ENCODE measurements around the gene DCUN1D1.

DCUN1D1 gene

DNA sequence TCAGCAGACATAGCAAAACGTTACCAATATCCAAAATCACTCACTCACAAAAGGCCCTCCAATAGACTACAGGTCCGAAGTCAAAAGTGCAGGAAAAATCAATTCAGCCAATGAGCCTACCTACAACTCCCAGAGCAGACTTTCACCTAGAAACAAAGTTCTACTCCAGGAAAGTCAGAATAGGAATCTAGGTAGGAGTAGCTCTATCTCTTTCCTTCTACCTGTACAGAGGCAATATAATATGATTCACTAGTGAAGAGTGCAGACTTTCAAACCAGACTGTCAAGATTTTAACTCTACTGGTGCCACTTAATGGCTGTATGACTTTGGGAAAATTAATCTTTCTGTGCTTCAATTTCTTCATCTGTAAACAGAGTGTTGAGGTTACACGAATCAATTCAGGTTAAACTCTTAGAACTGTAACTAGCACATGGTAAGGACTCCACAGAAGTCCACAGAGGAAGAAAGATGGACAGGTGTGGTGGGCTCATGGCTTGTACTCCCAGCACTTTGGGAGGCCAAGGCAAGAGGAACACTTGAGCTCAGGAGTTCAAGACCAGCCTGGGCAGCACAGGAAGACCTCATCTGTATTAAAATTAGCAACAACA lies 9.4 kb downstream of the DCUN1D1 start:
- H3K27me3 Mint-ChIP-seq (ENCODE audit: low read depth), result no peaks in the 10 kb centered on the region
- TF ChIP-seq, protein P1, sequence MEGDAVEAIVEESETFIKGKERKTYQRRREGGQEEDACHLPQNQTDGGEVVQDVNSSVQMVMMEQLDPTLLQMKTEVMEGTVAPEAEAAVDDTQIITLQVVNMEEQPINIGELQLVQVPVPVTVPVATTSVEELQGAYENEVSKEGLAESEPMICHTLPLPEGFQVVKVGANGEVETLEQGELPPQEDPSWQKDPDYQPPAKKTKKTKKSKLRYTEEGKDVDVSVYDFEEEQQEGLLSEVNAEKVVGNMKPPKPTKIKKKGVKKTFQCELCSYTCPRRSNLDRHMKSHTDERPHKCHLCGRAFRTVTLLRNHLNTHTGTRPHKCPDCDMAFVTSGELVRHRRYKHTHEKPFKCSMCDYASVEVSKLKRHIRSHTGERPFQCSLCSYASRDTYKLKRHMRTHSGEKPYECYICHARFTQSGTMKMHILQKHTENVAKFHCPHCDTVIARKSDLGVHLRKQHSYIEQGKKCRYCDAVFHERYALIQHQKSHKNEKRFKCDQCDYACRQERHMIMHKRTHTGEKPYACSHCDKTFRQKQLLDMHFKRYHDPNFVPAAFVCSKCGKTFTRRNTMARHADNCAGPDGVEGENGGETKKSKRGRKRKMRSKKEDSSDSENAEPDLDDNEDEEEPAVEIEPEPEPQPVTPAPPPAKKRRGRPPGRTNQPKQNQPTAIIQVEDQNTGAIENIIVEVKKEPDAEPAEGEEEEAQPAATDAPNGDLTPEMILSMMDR (IDR thresholded peaks at IDR 0.05; ENCODE audit: unreplicated experiment in 3 of 3), result no peak
- no peaks in the 10 kb centered on the region for H3K9me3 Mint-ChIP-seq
- peaks cover 34% of the 10 kb centered on the region for H3K4me1 Mint-ChIP-seq
- H3K4me3 Mint-ChIP-seq, result no peak overlapping the region
- peak overlapping the region in 2 of 3 experiments; percentile 60 to 95 for H3K27ac Mint-ChIP-seq
- H3K36me3 Mint-ChIP-seq (ENCODE audit: low read depth), result no peaks in the 10 kb centered on the region

DNA sequence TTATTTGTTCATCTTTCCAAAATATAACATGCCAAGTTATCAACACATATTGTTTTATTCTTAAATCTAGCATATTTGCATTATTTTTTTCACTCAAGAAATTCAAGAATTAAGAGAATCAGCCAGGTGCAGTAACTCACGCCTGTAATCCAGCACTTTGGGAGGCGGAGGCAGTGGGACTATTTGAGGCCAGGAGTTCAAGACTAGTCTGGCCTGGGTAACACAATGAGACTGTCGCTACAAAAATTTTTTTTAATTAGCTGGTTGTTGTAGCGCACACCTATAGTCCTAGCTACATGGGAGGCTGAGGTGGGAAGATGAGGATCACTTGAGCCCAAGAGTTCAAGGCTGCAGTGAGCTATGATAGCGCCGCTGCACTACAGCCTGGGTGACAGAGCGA lies 10.5 kb downstream of the DCUN1D1 start:
- TF ChIP-seq, protein P1 (IDR thresholded peaks at IDR 0.05; ENCODE audit: unreplicated experiment in 3 of 3), result no peak
- Mint-ChIP-seq H3K4me1 (peaks cover 34% of the 10 kb centered on the region), H3K4me3 (no peak overlapping the region), H3K27ac (no peak overlapping the region), H3K27me3 (ENCODE audit: low read depth) (no peaks in the 10 kb centered on the region), H3K36me3 (ENCODE audit: low read depth) (peaks cover 3% of the 10 kb centered on the region), H3K9me3 (no peaks in the 10 kb centered on the region)

DNA sequence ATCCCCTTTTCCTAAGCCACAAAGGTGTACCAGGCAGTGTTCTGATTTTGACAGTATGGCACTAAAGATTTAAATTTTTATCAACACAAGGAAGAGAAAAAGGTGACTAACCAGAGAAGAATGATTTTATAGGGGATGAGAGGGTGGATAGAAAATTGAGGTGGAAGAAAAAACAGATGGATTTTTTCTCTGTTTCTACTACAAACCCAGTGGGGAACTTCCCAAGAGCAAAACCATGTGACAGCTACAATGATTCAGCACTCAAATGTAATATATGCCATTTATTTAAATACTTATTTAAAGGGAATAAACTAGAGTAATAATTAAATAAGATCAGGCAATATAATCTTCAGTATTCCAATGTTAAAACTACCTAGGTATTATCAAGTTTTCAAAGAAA lies 11.1 kb downstream of the DCUN1D1 start:
- H3K4me3 Mint-ChIP-seq, result no peak overlapping the region
- peaks cover 34% of the 10 kb centered on the region for H3K4me1 Mint-ChIP-seq
- H3K27me3 Mint-ChIP-seq (ENCODE audit: low read depth), result no peaks in the 10 kb centered on the region
- TF ChIP-seq, protein P1 (IDR thresholded peaks at IDR 0.05; ENCODE audit: unreplicated experiment in 3 of 3), result no peak
- peak overlapping the region in 1 of 3 experiments; percentile 57 for H3K27ac Mint-ChIP-seq
- peaks cover 3% of the 10 kb centered on the region for H3K36me3 Mint-ChIP-seq (ENCODE audit: low read depth)
- no peaks in the 10 kb centered on the region for H3K9me3 Mint-ChIP-seq

DNA sequence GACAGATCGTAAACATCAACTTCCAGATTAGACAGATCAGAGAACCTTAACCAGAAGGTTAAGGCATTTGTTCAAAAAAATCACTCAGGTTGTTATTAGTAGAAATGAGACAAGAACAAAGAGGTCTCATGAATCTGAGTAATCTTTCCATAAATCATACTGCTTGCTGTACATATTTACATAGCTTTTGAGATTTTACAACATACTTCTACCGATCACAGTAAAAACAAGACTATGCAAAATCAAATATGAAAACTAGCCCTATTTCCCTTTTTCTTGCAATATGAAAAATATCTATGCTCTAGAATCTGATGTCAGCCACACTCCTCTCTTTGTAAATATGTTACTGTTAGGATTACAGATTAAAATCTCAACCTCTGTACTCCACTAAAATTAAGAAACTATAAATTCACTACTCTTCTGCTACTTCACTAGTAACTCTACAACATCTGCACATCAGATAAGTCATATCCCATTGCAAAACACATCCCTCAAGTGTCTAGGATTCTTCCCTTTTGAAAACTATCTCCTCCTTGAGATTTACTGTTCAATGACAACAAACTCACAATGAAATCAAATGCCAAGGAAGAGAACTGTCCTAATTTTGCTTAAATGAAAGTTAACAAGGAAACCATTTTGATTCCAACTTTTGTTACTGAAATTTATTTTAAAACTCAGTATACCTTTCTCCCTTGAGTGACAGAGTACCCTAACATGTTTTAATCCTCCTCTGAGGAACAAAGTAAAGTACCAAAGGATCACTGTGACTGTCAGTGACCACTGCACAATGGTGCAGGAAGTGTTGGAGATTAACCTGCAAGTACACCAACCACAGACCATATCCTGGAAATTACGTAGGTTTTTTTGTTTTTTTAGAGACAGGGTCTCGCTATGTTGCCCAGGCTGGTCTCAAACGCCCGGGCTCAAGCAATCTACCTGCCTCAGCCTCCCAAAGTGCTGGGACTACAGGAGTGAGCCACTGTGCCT lies 12.8 kb downstream of the DCUN1D1 start:
- H3K36me3 Mint-ChIP-seq (ENCODE audit: low read depth), result peaks cover 9% of the 10 kb centered on the region

DNA sequence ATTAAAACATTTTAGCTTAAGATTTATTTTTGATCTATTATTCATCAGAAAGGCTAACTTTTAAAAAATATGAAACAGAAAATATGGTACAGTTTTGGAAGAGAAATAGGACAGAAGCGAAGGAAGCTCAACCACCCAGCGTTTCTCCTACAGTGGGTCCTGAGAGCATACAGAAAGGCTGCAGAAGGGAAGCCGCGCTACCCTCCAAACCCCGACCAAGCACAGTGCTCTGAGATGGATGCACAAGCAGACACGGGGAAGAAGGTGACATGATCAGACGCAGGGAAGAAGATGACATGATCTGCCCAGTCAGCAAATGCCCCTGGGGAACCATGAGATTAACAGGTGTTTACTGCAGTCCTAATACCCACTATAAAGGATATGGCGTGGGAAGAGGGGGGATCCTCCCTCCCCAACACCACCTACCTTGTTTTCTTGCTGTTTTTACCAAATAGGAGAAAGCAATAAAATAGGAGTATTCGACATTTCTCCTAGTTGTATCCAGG lies 14.4 kb downstream of the DCUN1D1 start:
- H3K27ac Mint-ChIP-seq, result no peak overlapping the region
- no peaks in the 10 kb centered on the region for H3K9me3 Mint-ChIP-seq
- peaks cover 16% of the 10 kb centered on the region for H3K36me3 Mint-ChIP-seq (ENCODE audit: low read depth)
- H3K27me3 Mint-ChIP-seq (ENCODE audit: low read depth), result no peaks in the 10 kb centered on the region
- peaks cover 26% of the 10 kb centered on the region for H3K4me1 Mint-ChIP-seq
- H3K4me3 Mint-ChIP-seq, result no peak overlapping the region
- TF ChIP-seq, protein P1 (IDR thresholded peaks at IDR 0.05; ENCODE audit: unreplicated experiment in 3 of 3), result no peak

More for the DNA sequence above, 12.8 kb downstream of the DCUN1D1 start:
- H3K9me3 Mint-ChIP-seq, result no peaks in the 10 kb centered on the region
- H3K27ac Mint-ChIP-seq, result peak overlapping the region in 2 of 3 experiments; percentile 5 to 52
- no peak overlapping the region for H3K4me3 Mint-ChIP-seq
- TF ChIP-seq, protein P1 (IDR thresholded peaks at IDR 0.05; ENCODE audit: unreplicated experiment in 3 of 3), result no peak
- no peaks in the 10 kb centered on the region for H3K27me3 Mint-ChIP-seq (ENCODE audit: low read depth)
- peaks cover 35% of the 10 kb centered on the region for H3K4me1 Mint-ChIP-seq

Measured in nephron (organoid).